A673 (cell line): ENCODE data around the gene SBK1. TPM values are rescaled to one million over a fixed set of nuclear protein-coding genes. Genes with fewer than 3 reads are reported as not detected.
A peak's percentile ranks its signal among the peaks of the same experiment; 100 is the strongest.

Experiments used
- BruUV-seq: library from RNA; stranded (reverse); fragments of 400-500 nt; replicated peaks from 2 replicates; lab custom pipeline; 2021; lab: Mats Ljungman, UMichigan
- CTCF ChIA-PET: fragments of 300-600 bp; sonication (Branson Sonifier 250); formaldehyde crosslinking; loops from one replicate; lab custom pipeline; 2022; ENCODE audit warnings: antibody characterized with exemption; lab: Charles Lee
- POLR2A ChIA-PET: fragments of 300-600 bp; sonication (Branson Sonifier 250); formaldehyde crosslinking; loops from one replicate; lab custom pipeline; 2022; ENCODE audit warnings: antibody characterized with exemption; ENCODE audit not compliant: low non-redundant PET; lab: Charles Lee
- DNase-seq: peaks from one replicate; pipeline ENCODE4 v3.0.0-alpha.2; 2015; ENCODE audit warnings: low spot score
- H3K27ac ChIP-seq: fragments of 200-600 bp; sonication (generic); 2 replicates; pipeline ENCODE4 v1.5.1; 2016; ENCODE audit warnings: mixed run types, low read depth, mild to moderate bottlenecking, mixed read lengths, antibody characterized with exemption, low read length; ENCODE audit not compliant: poor library complexity, severe bottlenecking
- H3K27me3 ChIP-seq: fragments of 200-600 bp; sonication (generic); replicated peaks from 2 replicates; pipeline ENCODE4 v1.6.1; 2017; ENCODE audit warnings: mixed run types, low read depth, mild to moderate bottlenecking, mixed read lengths, antibody characterized with exemption, low read length; ENCODE audit not compliant: insufficient read depth, poor library complexity
- H3K36me3 ChIP-seq: fragments of 200-600 bp; sonication (generic); 2 replicates; pipeline ENCODE4 v1.6.1; 2016; ENCODE audit warnings: mixed run types, mild to moderate bottlenecking, mixed read lengths, antibody characterized with exemption, low read length; ENCODE audit not compliant: insufficient read depth, poor library complexity, severe bottlenecking
- H3K4me1 ChIP-seq: fragments of 200-600 bp; sonication (generic); 2 replicates; pipeline ENCODE4 v1.6.1; 2017; ENCODE audit warnings: mixed run types, mild to moderate bottlenecking, mixed read lengths, antibody characterized with exemption, low read length; ENCODE audit not compliant: insufficient read depth, poor library complexity, severe bottlenecking
- H3K4me3 ChIP-seq: fragments of 200-600 bp; sonication (generic); 2 replicates; pipeline ENCODE4 v1.5.1; 2016; ENCODE audit warnings: low read depth, mixed run types, mild to moderate bottlenecking, mixed read lengths, low read length; ENCODE audit not compliant: poor library complexity, severe bottlenecking
- H3K9me3 ChIP-seq: fragments of 200-600 bp; sonication (generic); 2 replicates; pipeline ENCODE4 v1.6.1; 2016; ENCODE audit warnings: mixed run types, low read depth, mild to moderate bottlenecking, mixed read lengths, antibody characterized with exemption, low read length; ENCODE audit not compliant: poor library complexity, severe bottlenecking
- EZH2 ChIP-seq: fragments of 200-600 bp; sonication (generic); IDR thresholded peaks from 2 replicates; pipeline ENCODE4 v1.6.1; 2017; ENCODE audit warnings: borderline replicate concordance, low read depth, mild to moderate bottlenecking, mixed read lengths, antibody characterized with exemption, low read length; ENCODE audit not compliant: poor library complexity, severe bottlenecking
- intact Hi-C: fragments of 100-400 bp; cut with micrococcal nuclease; formaldehyde crosslinking; loops from one replicate; pipeline ENCODE4 v1.10.0; 2022; ENCODE audit not compliant: unreplicated experiment
- total RNA-seq: library from RNA; stranded (reverse); gene quantifications from 2 replicates; pipeline ENCODE4 v1.2.3, GENCODE V29; 2021
- TF ChIP-seq, protein P1 (sequence below): fragments of 300-800, 200-600 bp; sonication (generic); conservative IDR thresholded peaks from 2 replicates; pipeline ENCODE4 v1.5.1; 2017; ENCODE audit warnings: low read depth, mild to moderate bottlenecking, antibody characterized with exemption, low read length, moderate library complexity, mixed read lengths

Gene SBK1
- total RNA-seq, 1 experiment from 2014 or later = 22.2 TPM

DNA sequence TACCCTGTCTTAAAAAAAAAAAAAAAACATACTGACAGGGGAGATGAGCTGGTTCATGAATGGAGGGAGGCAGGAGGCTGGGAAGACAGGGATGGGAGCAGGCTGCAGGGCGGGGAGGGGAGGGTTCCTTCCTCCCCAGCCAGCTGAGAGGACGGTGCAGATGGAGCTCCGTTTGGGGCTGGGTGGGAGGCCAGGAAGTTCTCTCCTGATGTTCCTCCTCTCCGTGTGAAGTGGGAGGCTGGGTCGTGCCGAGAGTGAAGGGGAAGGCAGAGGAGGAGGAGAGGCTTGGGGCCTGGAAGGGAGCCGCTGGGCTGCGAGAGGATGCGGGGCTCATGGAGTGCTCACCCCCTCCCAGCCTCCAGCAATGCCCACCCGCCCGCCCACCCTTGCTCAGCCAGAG lies 21.3 kb downstream of the SBK1 start:
- Histone ChIP-seq H3K4me1 (peaks cover 14% of the 10 kb centered on the region), H3K27me3 (no peaks in the 10 kb centered on the region), H3K4me3 (no peak overlapping the region), H3K36me3 (no peaks in the 10 kb centered on the region), H3K9me3 (no peaks in the 10 kb centered on the region), H3K27ac (no peak overlapping the region)
- DNase-seq = no peak
- ChIA-PET CTCF (interaction anchor here (0.7 kb wide), 1 partner anchor 18 kb away, joined by 7 read pairs; no protein-coding TSS in a partner anchor), POLR2A (no interaction called here)
- no peak for TF ChIP-seq EZH2
- TF ChIP-seq, protein P1, sequence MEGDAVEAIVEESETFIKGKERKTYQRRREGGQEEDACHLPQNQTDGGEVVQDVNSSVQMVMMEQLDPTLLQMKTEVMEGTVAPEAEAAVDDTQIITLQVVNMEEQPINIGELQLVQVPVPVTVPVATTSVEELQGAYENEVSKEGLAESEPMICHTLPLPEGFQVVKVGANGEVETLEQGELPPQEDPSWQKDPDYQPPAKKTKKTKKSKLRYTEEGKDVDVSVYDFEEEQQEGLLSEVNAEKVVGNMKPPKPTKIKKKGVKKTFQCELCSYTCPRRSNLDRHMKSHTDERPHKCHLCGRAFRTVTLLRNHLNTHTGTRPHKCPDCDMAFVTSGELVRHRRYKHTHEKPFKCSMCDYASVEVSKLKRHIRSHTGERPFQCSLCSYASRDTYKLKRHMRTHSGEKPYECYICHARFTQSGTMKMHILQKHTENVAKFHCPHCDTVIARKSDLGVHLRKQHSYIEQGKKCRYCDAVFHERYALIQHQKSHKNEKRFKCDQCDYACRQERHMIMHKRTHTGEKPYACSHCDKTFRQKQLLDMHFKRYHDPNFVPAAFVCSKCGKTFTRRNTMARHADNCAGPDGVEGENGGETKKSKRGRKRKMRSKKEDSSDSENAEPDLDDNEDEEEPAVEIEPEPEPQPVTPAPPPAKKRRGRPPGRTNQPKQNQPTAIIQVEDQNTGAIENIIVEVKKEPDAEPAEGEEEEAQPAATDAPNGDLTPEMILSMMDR = no peak
- BruUV-seq = no TSS peak
- intact Hi-C loops = no loop called here

DNA sequence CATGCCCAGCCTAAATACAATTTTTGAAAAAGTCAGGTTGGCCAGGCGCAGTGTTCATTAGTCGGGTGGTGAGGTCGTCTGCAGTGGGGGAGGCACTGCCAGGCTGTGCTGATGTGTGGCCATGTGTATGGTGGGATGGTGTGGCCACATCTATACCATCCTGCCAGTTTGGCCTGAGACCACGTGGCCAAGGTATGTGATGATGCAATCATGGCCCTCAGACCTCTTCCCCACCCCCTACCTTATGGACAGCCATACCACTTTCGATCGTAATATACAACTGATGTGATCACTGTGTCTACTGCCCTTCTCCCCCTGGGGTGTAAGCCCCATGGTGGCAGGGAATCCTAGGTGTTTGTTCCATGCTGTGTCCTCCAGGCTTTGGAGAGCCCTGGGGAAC lies 23.7 kb downstream of the SBK1 start:
- intact Hi-C loops = no loop called here
- H3K36me3 ChIP-seq = peaks cover 4% of the 10 kb centered on the region
- BruUV-seq = no TSS peak
- H3K27me3 ChIP-seq = no peaks in the 10 kb centered on the region
- DNase-seq = no peak
- ChIA-PET POLR2A (no interaction called here), CTCF (interaction anchor here (0.6 to 0.7 kb wide), 2 partner anchors 18 to 37 kb away, joined by 4 to 5 read pairs; no protein-coding TSS in a partner anchor)
- H3K4me3 ChIP-seq = no peak overlapping the region
- no peak overlapping the region for H3K27ac ChIP-seq
- no peaks in the 10 kb centered on the region for H3K4me1 ChIP-seq
- no peaks in the 10 kb centered on the region for H3K9me3 ChIP-seq
- TF ChIP-seq, protein P1 = no peak
- no peak for TF ChIP-seq EZH2

DNA sequence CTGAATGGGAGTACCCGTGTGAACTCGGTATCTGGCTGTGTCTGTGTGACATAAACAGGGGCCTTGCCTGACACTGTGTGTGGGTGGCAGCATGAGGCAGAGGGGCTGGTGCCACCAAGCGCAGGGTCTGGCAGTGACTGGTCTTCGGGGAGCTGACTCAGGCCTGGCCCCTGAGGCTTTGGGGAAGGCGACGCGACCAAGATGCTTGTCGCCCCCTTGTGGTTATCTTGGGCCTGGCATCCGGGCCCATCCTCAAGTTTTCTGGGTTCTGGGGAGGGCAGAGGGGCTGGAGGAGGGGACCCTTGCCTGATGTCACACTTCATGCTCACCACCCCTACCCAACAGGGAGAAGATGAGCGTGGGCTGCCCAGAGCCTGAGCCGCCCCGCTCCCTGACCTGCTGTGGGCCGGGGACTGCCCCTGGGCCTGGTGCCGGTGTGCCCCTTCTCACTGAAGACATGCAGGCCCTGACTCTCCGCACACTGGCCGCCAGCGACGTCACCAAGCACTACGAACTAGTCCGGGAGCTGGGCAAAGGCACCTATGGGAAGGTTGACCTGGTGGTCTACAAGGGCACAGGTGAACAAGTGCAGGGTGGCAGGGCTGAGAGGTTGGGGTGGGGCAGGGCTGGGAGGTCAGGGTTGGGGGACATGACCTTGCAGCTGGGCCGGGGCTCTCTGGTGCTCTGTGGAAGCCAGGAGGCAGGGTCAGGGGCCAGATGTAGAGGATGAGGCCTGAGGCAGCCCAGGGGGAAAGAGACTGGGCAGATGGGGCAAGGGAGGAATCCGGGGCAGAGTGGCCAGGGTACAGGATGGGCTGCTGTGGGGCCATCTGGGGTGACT lies 24.9 kb downstream of the SBK1 start:
- POLR2A ChIA-PET = no interaction called here
- no peaks in the 10 kb centered on the region for H3K4me1 ChIP-seq
- intact Hi-C loops = loop anchor here (1.0 kb wide), 1 partner anchor 40 kb away; no protein-coding TSS in a partner anchor

More for the DNA sequence above, 24.9 kb downstream of the SBK1 start:
- H3K4me3 ChIP-seq = no peak overlapping the region
- no peaks in the 10 kb centered on the region for H3K27me3 ChIP-seq
- TF ChIP-seq, protein P1 = peak; percentile 91
- TF ChIP-seq EZH2 = no peak
- BruUV-seq = no TSS peak
- no peaks in the 10 kb centered on the region for H3K9me3 ChIP-seq
- no peak overlapping the region for H3K27ac ChIP-seq
- DNase-seq = peak; percentile 69
- CTCF ChIA-PET = interaction anchor here (1.0 to 1.2 kb wide), 4 partner anchors 19 to 39 kb away, joined by 4 to 12 read pairs (median 5); no protein-coding TSS in a partner anchor
- H3K36me3 ChIP-seq = peaks cover 4% of the 10 kb centered on the region
